Hepatic stellate cell (primary cell): Measurements from ENCODE around the gene LAMB3.
"Not testable (repeated sequence)": the region's sequence is repeated elsewhere in the genome, so short reads cannot be mapped to it uniquely, and the experiment has no call there.

Source experiments
- DNase-seq: peaks from one replicate; pipeline ENCODE4 v3.0.0; 2011; ENCODE audit warnings: low spot score

LAMB3 gene

GRCh38 chr1:209652121-209652735 lies at the start of gene LAMB3:
Gene LAMB3, minus strand, starts transcription at chr1:209652425. Its CDS starts 1,481 bp downstream, at chr1:209650944.
- no peak for DNase-seq

DNA sequence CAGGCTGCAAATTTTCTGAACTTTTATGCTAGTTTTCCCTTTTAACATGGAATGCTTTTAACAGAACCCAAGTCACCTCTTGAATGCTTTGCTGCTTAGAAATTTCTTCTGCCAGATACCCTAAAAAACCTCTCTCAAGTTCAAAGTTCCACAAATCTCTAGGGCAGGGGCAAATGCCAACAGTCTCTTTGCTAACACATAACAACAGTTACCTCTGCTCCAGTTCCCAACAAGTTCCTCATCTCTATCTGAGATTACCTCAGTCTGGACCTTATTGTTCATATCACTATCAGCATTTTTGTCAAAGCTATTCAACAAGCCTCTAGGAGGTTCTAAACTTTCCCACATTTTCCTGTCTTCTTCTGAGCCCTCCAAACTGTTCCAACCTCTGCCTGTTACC lies 48.5 kb upstream of the LAMB3 start:
- DNase-seq: not testable (repeated sequence)

GRCh38 chr1:209697126-209697525 lies 44.9 kb upstream of the LAMB3 start:
- DNase-seq: no peak

- no peak for DNase-seq
Measured at GRCh38 chr1:209696673-209697072, 44.4 kb upstream of the LAMB3 start.

DNA sequence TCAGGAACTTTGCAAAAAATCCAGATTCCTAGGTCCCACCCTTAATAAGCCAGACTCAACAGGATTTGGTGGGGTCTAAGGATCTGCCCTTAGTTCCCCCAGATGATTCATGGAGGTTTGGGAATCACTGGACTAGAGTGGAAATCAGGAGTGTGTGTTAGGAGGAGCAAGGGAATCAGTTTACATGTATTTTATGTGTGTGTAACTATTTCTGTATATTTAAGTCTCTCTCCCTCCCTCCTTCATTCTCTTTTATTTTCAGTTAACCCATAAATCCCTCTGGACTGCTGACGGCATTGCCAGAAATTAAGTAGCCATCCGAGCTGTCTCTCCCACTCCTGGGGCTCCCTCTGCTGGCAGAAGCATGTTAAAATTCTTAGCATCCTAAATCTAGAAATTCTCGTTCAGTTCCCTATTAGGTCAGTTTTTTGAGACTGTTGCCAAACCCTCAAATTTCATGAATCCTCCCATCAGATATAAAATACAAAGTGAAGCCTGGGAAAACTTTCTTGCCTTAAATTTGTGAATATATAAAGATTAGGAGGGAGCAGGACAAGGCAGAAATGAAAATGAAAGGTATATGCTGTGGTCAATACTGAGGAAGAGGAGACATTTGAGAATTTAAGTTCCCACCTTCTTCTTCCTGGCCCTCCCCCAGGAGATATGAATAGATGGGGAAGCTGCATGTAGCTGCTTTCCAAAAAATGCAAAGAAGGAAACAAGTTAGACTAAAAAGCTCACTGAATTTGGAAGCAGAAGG lies 40.7 kb upstream of the LAMB3 start:
- peak; percentile 52 for DNase-seq

- no peak for DNase-seq
Measured at GRCh38 chr1:209692296-209692695, 40.1 kb upstream of the LAMB3 start.

DNA sequence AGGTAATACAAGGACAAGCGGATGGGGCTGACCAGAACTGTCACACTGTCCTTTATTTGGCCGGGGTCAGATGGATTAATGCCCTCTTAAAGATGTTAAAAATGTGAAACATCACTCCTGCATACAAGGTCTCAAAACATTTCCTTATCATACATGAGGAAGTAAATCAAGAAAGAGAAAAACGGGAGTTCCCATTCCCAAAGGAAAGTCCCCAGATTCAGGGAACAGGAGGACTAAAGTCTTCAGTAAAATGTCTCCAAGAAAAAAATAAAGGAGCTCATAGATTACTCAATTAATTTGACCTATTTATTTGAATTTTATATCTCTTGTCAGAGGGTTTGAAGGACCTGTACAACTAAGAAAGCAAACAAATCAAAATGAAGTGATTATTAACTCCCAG lies 39.0 kb upstream of the LAMB3 start:
- DNase-seq: no peak

GRCh38 chr1:209689477-209689876 lies 37.3 kb upstream of the LAMB3 start:
- DNase-seq: no peak

DNA sequence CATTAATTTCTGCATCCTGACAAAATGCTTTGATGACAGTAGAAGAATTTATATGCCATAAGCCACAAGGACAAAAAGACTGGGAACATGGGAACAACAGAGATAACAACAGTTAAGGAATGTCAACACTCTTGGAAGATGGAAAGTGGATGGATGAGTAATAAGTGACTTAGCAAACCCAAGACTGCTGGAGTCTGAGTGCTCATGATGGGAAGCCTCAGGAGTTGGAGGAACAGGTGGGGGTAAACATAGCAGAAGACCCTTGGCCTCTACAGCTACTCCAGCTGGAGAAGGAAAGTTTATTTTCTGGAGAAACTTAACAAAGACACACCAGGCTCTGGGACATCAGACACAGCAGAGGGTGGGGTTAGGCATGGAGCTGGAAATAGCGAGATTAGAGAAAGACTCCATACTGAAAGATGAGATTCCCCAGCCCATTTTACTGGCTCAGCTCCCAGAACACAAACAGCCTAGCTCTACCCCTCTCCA lies 36.6 kb upstream of the LAMB3 start:
- DNase-seq: peak; percentile 51

DNA sequence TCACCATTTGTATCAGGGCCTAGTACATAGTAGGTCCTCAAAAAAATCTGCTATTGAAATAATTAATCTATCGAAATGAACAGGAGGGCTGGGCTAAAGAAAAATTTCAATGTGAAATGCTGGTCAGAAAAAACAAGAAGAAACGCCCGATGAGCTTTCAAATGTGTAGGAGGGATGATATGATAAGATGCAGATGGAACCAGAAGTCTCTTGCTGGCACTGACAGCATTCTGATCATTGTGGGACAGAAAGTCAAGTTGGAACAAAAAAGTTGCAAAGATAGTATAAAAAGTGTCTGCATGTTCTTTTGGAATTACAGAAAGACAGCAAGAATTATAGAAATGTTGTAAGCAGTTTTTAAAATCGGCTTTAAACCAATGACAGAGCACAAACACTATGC lies 34.1 kb upstream of the LAMB3 start:
- DNase-seq: no peak

DNA sequence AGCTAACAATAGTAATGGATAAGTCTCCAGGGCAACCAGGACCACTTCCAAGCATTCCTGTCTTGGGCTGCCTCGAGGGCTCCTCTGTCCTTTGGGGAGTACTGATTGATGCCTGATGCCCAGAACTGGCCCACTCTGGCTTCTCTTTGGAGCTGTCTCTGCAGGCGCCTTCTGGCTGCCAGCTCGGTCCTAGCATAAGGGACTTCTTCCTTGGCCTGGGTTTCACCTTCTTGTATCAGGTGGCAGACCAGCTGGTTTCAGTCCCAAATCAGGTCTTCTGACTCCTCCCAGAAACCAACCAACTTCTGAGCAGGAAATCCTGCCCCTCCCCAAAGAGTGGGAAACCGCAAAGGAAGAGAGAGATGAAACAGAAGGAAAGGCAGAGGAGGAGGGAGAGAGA lies 33.6 kb upstream of the LAMB3 start:
- DNase-seq: no peak

- no peak for DNase-seq
Measured at GRCh38 chr1:209678981-209679539, 26.8 kb upstream of the LAMB3 start.

- DNase-seq: peak; percentile 30
Measured at GRCh38 chr1:209675565-209676154, 23.4 kb upstream of the LAMB3 start.

- DNase-seq: no peak
Measured at GRCh38 chr1:209674957-209675564, 22.8 kb upstream of the LAMB3 start, which contains the start of gene G0S2. Gene G0S2, plus strand, starts transcription at chr1:209675412. Its CDS starts 273 bp downstream, at chr1:209675685.

- DNase-seq: no peak
Measured at GRCh38 chr1:209673631-209674417, 21.6 kb upstream of the LAMB3 start.

DNA sequence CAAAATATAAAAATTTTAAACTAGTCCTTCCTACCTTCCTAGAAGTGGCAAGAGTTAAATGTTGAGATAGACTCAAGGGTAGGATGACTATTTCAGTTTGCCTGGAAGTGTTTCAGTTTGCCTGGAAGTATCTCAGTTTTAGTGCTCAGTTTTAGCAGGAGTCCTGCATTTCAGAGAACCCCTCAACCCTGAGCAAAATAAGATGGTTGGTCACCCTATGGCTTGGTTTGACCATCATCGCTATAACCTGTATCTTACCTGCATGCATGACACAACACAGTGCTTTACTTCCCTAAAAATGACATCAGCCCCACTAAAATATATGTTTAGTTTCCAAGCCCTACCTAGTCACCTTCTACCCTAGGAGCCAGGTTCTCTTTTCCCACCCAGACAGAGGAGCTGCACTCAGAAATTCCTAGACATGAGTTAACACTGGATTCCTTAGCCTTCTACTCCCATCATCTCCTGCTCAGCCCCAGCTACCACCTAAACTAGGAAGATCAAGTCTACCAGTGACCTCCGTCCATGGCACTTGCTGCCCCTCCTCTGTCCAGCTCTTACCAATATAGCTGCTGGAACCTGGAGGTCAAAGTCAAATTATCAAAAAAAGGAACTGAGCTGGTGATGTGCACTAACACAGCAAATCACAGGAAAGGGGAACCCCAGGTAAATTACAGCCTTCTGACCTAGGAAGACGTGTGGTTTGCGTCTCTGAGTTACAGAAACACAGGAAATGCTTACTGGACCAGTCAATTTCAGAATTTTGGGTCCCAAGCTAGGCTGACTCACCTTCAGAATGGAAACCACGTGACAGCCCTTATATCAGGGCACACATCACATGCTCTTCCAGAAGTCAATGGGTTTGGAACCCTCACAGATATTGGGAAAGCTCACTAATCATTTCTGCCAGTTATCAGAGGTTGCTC lies 20.7 kb upstream of the LAMB3 start:
- no peak for DNase-seq

- DNase-seq: no peak
Measured at GRCh38 chr1:209670441-209671082, 18.3 kb upstream of the LAMB3 start.

GRCh38 chr1:209667708-209668107 lies 15.5 kb upstream of the LAMB3 start:
- no peak for DNase-seq

DNA sequence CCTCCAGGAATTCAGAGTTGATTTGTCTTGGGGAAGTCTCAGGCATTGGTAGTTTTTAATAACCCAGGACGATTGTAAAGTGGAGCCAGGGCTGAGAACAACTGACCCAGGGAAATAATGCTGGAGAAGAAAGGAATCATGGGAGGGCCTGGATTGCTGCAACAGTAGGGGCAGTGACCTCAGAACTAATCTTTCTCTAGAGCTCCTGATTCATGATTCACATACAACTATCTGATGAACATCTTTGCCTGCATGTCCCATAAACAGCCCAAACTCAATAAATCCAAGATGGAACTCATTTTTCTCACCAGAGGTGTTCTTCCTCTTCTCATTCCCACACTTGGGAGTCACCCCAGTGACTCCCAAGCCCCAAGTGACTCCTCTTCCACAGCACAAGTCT lies 14.9 kb upstream of the LAMB3 start:
- DNase-seq: no peak

DNA sequence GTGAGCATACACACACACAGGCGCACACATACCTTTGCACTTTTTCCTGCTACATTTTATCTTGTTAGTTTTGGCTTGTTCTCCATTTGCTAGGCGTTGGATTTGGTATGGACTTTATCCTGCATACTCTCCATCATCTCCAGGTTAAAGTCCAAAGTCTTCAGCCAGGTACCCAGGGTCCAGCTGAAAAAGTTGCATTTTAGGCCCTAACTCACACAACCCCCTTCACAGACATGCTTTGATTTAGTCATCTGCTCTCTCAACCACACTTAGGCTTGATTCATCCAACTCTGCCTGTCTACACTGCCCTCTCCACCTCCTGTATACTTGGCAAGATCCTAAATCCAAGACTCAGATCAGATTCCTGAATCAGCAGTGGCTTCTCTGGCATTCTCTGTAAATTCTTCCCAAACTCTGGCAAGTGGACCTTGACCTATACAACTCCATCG lies 10.7 kb upstream of the LAMB3 start:
- DNase-seq: no peak
